SK-N-SH (cell line): ENCODE data around the gene EXOC8. TPM values are rescaled to one million over a fixed set of nuclear protein-coding genes. Genes with fewer than 3 reads are reported as not detected.

Source experiments
- CTCF ChIA-PET: fragments of 300-600, 350-600 bp; formaldehyde crosslinking; extraction: SDS; loops from one replicate; lab custom pipeline; 2021; lab: Yijun Ruan, JAX
- POLR2A ChIA-PET: fragments of 350-600 bp; sonication (Branson Sonifier 250); formaldehyde crosslinking; extraction: SDS; loops from one replicate; lab custom pipeline; 2020; ENCODE audit warnings: antibody characterized with exemption, inconsistent platforms; lab: Yijun Ruan, JAX
- DNase-seq: peaks from one replicate; pipeline ENCODE4 v3.0.0; 2012
- H2AFZ ChIP-seq: fragments of 200-600 bp; sonication (generic); 2 replicates; pipeline ENCODE4 v1.8.1; 2016; ENCODE audit warnings: antibody characterized with exemption, mild to moderate bottlenecking, low read depth
- H3F3A ChIP-seq: fragments of 200-600 bp; sonication (generic); replicated peaks from 2 replicates; pipeline ENCODE3; 2016; ENCODE audit warnings: antibody characterized with exemption, mild to moderate bottlenecking; ENCODE audit not compliant: insufficient read depth
- H3K27ac ChIP-seq, 2 experiments: fragments of 200-500 bp in 1 of 2; fragments of 200-600 bp in 1 of 2; sonication (Bioruptor generic) in 1 of 2; sonication (generic), shearing (Covaris generic) in 1 of 2; 2 replicates each; pipeline versions ENCODE4 v1.5.1 to v1.6.1; 2014 to 2016; ENCODE audit warnings: low read depth in 2 of 2, inconsistent platforms in 1 of 2, low read length in 1 of 2, mild to moderate bottlenecking in 1 of 2, mixed read lengths in 1 of 2
- H3K27me3 ChIP-seq: fragments of 200-600 bp; sonication (generic), shearing (Covaris generic); 2 replicates; pipeline ENCODE4 v1.6.1; 2016; ENCODE audit warnings: mixed run types; ENCODE audit not compliant: insufficient read depth
- H3K36me3 ChIP-seq, 2 experiments: fragments of 200-500 bp in 1 of 2; fragments of 200-600 bp in 1 of 2; sonication (Bioruptor generic) in 1 of 2; sonication (generic) in 1 of 2; replicated peaks in 1 of 2; 2 replicates each; pipeline versions ENCODE3 to v1.5.1; 2014 to 2016; ENCODE audit warnings: low read length in 1 of 2, mild to moderate bottlenecking in 1 of 2; ENCODE audit not compliant: insufficient read depth in 2 of 2, control insufficient read depth in 1 of 2
- H3K4me1 ChIP-seq, 2 experiments: fragments of 200-500 bp in 1 of 2; fragments of 200-600 bp in 1 of 2; sonication (Bioruptor generic) in 1 of 2; sonication (generic), shearing (Covaris generic) in 1 of 2; 2 replicates each; pipeline versions ENCODE4 v1.5.1 to v1.6.1; 2014 to 2016; ENCODE audit warnings: low read depth in 1 of 2, low read length in 1 of 2, mixed run types in 1 of 2; ENCODE audit not compliant: insufficient read depth in 2 of 2, control insufficient read depth in 1 of 2
- H3K4me2 ChIP-seq: fragments of 200-600 bp; sonication (generic), shearing (Covaris generic); 2 replicates; pipeline ENCODE4 v1.6.1; 2017; ENCODE audit warnings: mixed run types
- H3K4me3 ChIP-seq, 2 experiments: fragments of 200-500 bp in 1 of 2; fragments of 200-600 bp in 1 of 2; sonication (Bioruptor generic) in 1 of 2; sonication (generic), shearing (Covaris generic) in 1 of 2; 2 replicates each; pipeline versions ENCODE4 v1.5.1 to v1.8.1; 2014 to 2016; ENCODE audit warnings: low read depth in 2 of 2, inconsistent platforms in 1 of 2, low read length in 1 of 2, mild to moderate bottlenecking in 1 of 2, mixed read lengths in 1 of 2, moderate library complexity in 1 of 2
- H3K79me2 ChIP-seq: fragments of 200-600 bp; sonication (generic); 2 replicates; pipeline ENCODE4 v1.8.1; 2017; ENCODE audit warnings: mild to moderate bottlenecking; ENCODE audit not compliant: insufficient read depth
- H3K9ac ChIP-seq: fragments of 200-600 bp; sonication (generic); 2 replicates; pipeline ENCODE4 v1.6.1; 2017; ENCODE audit warnings: mixed run types
- H3K9me2 ChIP-seq: fragments of 200-600 bp; sonication (generic); 2 replicates; pipeline ENCODE4 v1.6.1; 2017; ENCODE audit warnings: mixed run types
- H3K9me3 ChIP-seq: fragments of 200-600 bp; sonication (generic); 2 replicates; pipeline ENCODE4 v1.6.1; 2017; ENCODE audit warnings: mixed run types, mild to moderate bottlenecking, moderate library complexity
- H4K20me1 ChIP-seq: fragments of 200-600 bp; sonication (generic); 2 replicates; pipeline ENCODE4 v1.6.1; 2017; ENCODE audit warnings: mild to moderate bottlenecking, mixed run types; ENCODE audit not compliant: insufficient read depth
- CHD2 ChIP-seq: fragments of 150-350 bp; IDR thresholded peaks from 2 replicates; pipeline ENCODE4 v1.6.1; 2018; ENCODE audit warnings: low read length; ENCODE audit not compliant: partially characterized antibody
- ELF1 ChIP-seq: IDR thresholded peaks from 2 replicates; pipeline ENCODE4 v1.4.0; 2012
- EZH2phosphoT487 ChIP-seq: fragments of 200-600 bp; sonication (generic); IDR thresholded peaks from 2 replicates; pipeline ENCODE4 v1.6.1; 2017; ENCODE audit warnings: low read depth, mixed run types, mild to moderate bottlenecking, antibody characterized with exemption, moderate library complexity, borderline replicate concordance
- FOSL2 ChIP-seq: IDR thresholded peaks from 2 replicates; pipeline ENCODE4 v1.4.0; 2012; ENCODE audit warnings: low read depth, mild to moderate bottlenecking, moderate library complexity, borderline replicate concordance
- FOXJ3 ChIP-seq: sonication (generic); formaldehyde crosslinking; IDR thresholded peaks from 2 replicates; pipeline ENCODE4 v1.5.1; 2020; ENCODE audit warnings: mild to moderate bottlenecking, missing genetic modification reagents
- GABPA ChIP-seq: IDR thresholded peaks from 2 replicates; pipeline ENCODE4 v1.4.0; 2012; ENCODE audit warnings: low read depth, mild to moderate bottlenecking
- MAX ChIP-seq: IDR thresholded peaks from 2 replicates; pipeline ENCODE4 v1.4.0; 2012; ENCODE audit warnings: low read depth
- MEF2A ChIP-seq: IDR thresholded peaks from 2 replicates; pipeline ENCODE4 v1.4.0; 2012; ENCODE audit warnings: low read depth, borderline replicate concordance
- NFIC ChIP-seq: IDR thresholded peaks from 2 replicates; pipeline ENCODE4 v1.4.0; 2012; ENCODE audit warnings: borderline replicate concordance
- POLR2AphosphoS5 ChIP-seq: IDR thresholded peaks from 2 replicates; pipeline ENCODE4 v1.6.1; 2012; ENCODE audit warnings: low read depth, low read length
- SIN3A ChIP-seq: IDR thresholded peaks from 2 replicates; pipeline ENCODE4 v1.6.1; 2012; ENCODE audit warnings: low read depth, mild to moderate bottlenecking, low read length, moderate library complexity, borderline replicate concordance
- TAF1 ChIP-seq: IDR thresholded peaks from 2 replicates; pipeline ENCODE4 v1.6.1; 2012; ENCODE audit warnings: low read depth, mild to moderate bottlenecking, low read length, moderate library complexity, borderline replicate concordance
- TEAD4 ChIP-seq: IDR thresholded peaks from 2 replicates; pipeline ENCODE4 v1.4.0; 2012; ENCODE audit warnings: mild to moderate bottlenecking, borderline replicate concordance; ENCODE audit not compliant: insufficient read depth
- USF1 ChIP-seq: IDR thresholded peaks from 2 replicates; pipeline ENCODE4 v1.4.0; 2012; ENCODE audit warnings: low read depth, borderline replicate concordance
- USF2 ChIP-seq: fragments of 150-350 bp; IDR thresholded peaks from 2 replicates; pipeline ENCODE4 v1.6.1; 2017; ENCODE audit warnings: antibody characterized with exemption, low read length, low read depth, borderline replicate concordance
- YY1 ChIP-seq: IDR thresholded peaks from 2 replicates; pipeline ENCODE4 v1.4.0; 2012; ENCODE audit warnings: low read depth, mild to moderate bottlenecking
- WGBS: methylation state at CpG from one replicate; pipeline ENCODE4 v1.1.6; 2017; ENCODE audit warnings: low lambda C conversion rate; 5-methylcytosine and 5-hydroxymethylcytosine counted together
- polyA plus RNA-seq, 3 experiments: library from polyadenylated mRNA; depleted of rRNA; stranded (reverse); fragments of >200 nt; gene quantifications; 2 replicates each; pipeline ENCODE4 v1.2.3, GENCODE V29; 2012
- TF ChIP-seq, protein P1 (sequence below): fragments of 150-350 bp; IDR thresholded peaks from 2 replicates; pipeline ENCODE4 v1.6.1; 2016; ENCODE audit warnings: mild to moderate bottlenecking, low read depth, low read length
- TF ChIP-seq, protein P2 (sequence below): IDR thresholded peaks from 2 replicates; pipeline ENCODE4 v1.6.1; 2012; ENCODE audit warnings: mild to moderate bottlenecking, low read depth, low read length, moderate library complexity
- TF ChIP-seq, protein P3 (sequence below): IDR thresholded peaks from 2 replicates; pipeline ENCODE4; 2012

EXOC8 gene
- polyA plus RNA-seq, 1 of the 3 experiments (the other 2 are of a cell fraction) = 2.1 TPM

GRCh38 chr1:231312432-231312788 lies 25.2 kb downstream of the EXOC8 start:
- POLR2A ChIA-PET = no interaction called here
- DNase-seq = no peak

GRCh38 chr1:231311720-231312431 lies 25.8 kb downstream of the EXOC8 start:
- DNase-seq = no peak
- no peaks in the 10 kb centered on the region for H3K9me3 ChIP-seq
- no peak overlapping the region for H3K9ac ChIP-seq
- no peaks in the 10 kb centered on the region for H3K79me2 ChIP-seq
- no peak overlapping the region for H3K4me2 ChIP-seq
- H3K4me3 ChIP-seq = no peak overlapping the region
- no peaks in the 10 kb centered on the region for H3K36me3 ChIP-seq
- ChIA-PET CTCF (no interaction called here), POLR2A (no interaction called here)
- H3K27me3 ChIP-seq = no peaks in the 10 kb centered on the region
- H3F3A ChIP-seq = no peaks in the 10 kb centered on the region
- no peak overlapping the region for H3K27ac ChIP-seq
- H3K9me2 ChIP-seq = no peaks in the 10 kb centered on the region
- H3K4me1 ChIP-seq = no peaks in the 10 kb centered on the region; a peak in 1 of 4 replicates
- 46% methylated on average over 8 of the region's 8 CpGs for WGBS
- TF ChIP-seq EZH2phosphoT487 = no peak
- TF ChIP-seq, protein P1, sequence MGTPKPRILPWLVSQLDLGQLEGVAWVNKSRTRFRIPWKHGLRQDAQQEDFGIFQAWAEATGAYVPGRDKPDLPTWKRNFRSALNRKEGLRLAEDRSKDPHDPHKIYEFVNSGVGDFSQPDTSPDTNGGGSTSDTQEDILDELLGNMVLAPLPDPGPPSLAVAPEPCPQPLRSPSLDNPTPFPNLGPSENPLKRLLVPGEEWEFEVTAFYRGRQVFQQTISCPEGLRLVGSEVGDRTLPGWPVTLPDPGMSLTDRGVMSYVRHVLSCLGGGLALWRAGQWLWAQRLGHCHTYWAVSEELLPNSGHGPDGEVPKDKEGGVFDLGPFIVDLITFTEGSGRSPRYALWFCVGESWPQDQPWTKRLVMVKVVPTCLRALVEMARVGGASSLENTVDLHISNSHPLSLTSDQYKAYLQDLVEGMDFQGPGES = no peak
- TF ChIP-seq, protein P2, sequence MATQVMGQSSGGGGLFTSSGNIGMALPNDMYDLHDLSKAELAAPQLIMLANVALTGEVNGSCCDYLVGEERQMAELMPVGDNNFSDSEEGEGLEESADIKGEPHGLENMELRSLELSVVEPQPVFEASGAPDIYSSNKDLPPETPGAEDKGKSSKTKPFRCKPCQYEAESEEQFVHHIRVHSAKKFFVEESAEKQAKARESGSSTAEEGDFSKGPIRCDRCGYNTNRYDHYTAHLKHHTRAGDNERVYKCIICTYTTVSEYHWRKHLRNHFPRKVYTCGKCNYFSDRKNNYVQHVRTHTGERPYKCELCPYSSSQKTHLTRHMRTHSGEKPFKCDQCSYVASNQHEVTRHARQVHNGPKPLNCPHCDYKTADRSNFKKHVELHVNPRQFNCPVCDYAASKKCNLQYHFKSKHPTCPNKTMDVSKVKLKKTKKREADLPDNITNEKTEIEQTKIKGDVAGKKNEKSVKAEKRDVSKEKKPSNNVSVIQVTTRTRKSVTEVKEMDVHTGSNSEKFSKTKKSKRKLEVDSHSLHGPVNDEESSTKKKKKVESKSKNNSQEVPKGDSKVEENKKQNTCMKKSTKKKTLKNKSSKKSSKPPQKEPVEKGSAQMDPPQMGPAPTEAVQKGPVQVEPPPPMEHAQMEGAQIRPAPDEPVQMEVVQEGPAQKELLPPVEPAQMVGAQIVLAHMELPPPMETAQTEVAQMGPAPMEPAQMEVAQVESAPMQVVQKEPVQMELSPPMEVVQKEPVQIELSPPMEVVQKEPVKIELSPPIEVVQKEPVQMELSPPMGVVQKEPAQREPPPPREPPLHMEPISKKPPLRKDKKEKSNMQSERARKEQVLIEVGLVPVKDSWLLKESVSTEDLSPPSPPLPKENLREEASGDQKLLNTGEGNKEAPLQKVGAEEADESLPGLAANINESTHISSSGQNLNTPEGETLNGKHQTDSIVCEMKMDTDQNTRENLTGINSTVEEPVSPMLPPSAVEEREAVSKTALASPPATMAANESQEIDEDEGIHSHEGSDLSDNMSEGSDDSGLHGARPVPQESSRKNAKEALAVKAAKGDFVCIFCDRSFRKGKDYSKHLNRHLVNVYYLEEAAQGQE = no peak
- TF ChIP-seq, protein P3, sequence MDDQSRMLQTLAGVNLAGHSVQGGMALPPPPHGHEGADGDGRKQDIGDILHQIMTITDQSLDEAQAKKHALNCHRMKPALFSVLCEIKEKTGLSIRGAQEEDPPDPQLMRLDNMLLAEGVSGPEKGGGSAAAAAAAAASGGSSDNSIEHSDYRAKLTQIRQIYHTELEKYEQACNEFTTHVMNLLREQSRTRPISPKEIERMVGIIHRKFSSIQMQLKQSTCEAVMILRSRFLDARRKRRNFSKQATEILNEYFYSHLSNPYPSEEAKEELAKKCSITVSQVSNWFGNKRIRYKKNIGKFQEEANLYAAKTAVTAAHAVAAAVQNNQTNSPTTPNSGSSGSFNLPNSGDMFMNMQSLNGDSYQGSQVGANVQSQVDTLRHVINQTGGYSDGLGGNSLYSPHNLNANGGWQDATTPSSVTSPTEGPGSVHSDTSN = no peak
- H4K20me1 ChIP-seq = no peaks in the 10 kb centered on the region
- H2AFZ ChIP-seq = no peak overlapping the region

More at GRCh38 chr1:231312432-231312788, 25.2 kb downstream of the EXOC8 start:
- H3K36me3 ChIP-seq = no peaks in the 10 kb centered on the region
- no peaks in the 10 kb centered on the region for H3K79me2 ChIP-seq
- CTCF ChIA-PET = interaction anchor here (0.6 to 1.2 kb wide), 2 partner anchors 45 to 291 kb away, joined by 3 read pairs; no protein-coding TSS in a partner anchor
- no peaks in the 10 kb centered on the region; a peak in 1 of 4 replicates for H3K4me1 ChIP-seq
- H2AFZ ChIP-seq = no peak overlapping the region
- no peaks in the 10 kb centered on the region for H3F3A ChIP-seq
- no peaks in the 10 kb centered on the region for H3K27me3 ChIP-seq
- no peak overlapping the region for H3K4me3 ChIP-seq
- no peak overlapping the region for H3K9ac ChIP-seq
- 80% methylated on average over 5 of the region's 5 CpGs for WGBS
- H4K20me1 ChIP-seq = no peaks in the 10 kb centered on the region
- H3K27ac ChIP-seq = no peak overlapping the region
- TF ChIP-seq MAX = no peak
- no peak for TF ChIP-seq USF1
- TF ChIP-seq USF2 = no peak
- TF ChIP-seq TEAD4 = no peak
- no peak for TF ChIP-seq FOSL2
- TF ChIP-seq FOXJ3 (CRISPR knock-in tag) = no peak
- no peak for TF ChIP-seq SIN3A
- no peak for TF ChIP-seq CHD2
- no peak for TF ChIP-seq POLR2AphosphoS5
- TF ChIP-seq TAF1 = no peak
- no peak for TF ChIP-seq GABPA
- no peak for TF ChIP-seq ELF1
- no peak for TF ChIP-seq NFIC
- no peak for TF ChIP-seq MEF2A
- TF ChIP-seq YY1 = no peak
- H3K4me2 ChIP-seq = no peak overlapping the region
- no peaks in the 10 kb centered on the region for H3K9me3 ChIP-seq
- H3K9me2 ChIP-seq = no peaks in the 10 kb centered on the region
